GM10847 (cell line): ENCODE data around the gene NOXRED1.

Source experiments
- POLR2A ChIP-seq: IDR thresholded peaks from 2 replicates; pipeline ENCODE4 v1.6.1; 2011; ENCODE audit not compliant: insufficient read length; ENCODE audit errors: extremely low read depth

The NOXRED1 gene

GRCh38 chr14:77369285-77369684, 54.0 kb downstream of the NOXRED1 start:
- TF ChIP-seq POLR2A = no peak

- TF ChIP-seq POLR2A = no peak
Measured at GRCh38 chr14:77364146-77364545, 59.2 kb downstream of the NOXRED1 start.

GRCh38 chr14:77359626-77360025, 63.7 kb downstream of the NOXRED1 start:
- TF ChIP-seq POLR2A = no peak

DNA sequence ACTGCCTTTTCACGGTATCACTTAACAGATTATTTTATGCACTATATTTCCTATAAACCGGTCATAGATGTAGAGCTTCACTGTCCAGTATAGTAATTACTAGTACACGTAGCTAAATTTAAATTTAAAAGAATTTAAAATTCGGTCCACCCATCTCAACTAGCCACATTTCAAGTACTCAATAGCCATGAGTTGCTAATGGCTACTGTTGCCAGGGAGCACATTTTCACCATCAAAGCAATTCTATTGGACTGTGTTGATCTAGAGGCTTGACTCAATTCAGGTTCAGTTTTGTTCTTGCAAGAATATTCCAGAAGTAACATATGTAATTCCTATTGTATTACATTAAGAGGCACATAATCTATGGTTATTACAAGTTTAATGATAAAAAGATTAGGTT, 66.4 kb downstream of the NOXRED1 start:
- no peak for TF ChIP-seq POLR2A

DNA sequence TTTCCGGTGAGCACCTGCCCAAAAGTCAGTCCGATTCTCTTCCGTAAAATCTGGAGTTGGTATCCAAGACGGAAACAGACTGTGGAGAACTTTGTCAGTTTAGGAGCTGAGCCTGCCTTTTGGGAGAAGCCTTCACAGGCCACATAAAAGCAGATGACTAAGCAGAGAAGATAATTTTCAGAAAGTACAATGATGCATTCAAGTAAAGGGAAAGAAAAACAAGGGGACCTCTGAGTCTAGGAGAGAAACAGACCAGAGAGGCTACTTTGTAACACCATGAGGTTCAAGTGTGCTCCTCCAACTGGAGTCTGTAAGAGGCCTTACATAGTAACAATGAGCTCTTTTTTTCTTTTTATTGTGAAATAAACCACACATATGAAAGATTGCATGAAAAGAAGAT, 67.5 kb downstream of the NOXRED1 start:
- no peak for TF ChIP-seq POLR2A

- TF ChIP-seq POLR2A = no peak
Measured at GRCh38 chr14:77353469-77354141, 69.7 kb downstream of the NOXRED1 start.

DNA sequence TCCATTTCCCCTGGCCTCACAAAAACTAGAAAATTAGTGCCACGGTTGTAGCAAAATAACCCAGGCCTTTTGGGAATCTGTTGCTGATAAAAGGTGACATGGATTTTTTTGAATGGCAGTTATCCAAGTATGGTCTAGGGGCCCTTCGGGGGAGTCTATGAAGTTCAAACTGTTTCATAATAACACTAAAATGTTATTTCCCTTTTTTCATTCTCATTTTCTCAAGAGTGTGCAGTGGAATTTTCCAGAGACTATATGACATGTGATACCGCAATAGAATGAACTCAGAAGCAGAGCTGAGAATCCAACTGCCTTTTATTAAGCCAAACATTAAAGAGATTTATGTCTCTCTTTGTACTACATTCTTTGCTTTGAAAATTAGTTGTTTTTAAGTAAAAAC, 75.6 kb downstream of the NOXRED1 start:
- no peak for TF ChIP-seq POLR2A

GRCh38 chr14:77346495-77346894, 76.8 kb downstream of the NOXRED1 start:
- TF ChIP-seq POLR2A = no peak

DNA sequence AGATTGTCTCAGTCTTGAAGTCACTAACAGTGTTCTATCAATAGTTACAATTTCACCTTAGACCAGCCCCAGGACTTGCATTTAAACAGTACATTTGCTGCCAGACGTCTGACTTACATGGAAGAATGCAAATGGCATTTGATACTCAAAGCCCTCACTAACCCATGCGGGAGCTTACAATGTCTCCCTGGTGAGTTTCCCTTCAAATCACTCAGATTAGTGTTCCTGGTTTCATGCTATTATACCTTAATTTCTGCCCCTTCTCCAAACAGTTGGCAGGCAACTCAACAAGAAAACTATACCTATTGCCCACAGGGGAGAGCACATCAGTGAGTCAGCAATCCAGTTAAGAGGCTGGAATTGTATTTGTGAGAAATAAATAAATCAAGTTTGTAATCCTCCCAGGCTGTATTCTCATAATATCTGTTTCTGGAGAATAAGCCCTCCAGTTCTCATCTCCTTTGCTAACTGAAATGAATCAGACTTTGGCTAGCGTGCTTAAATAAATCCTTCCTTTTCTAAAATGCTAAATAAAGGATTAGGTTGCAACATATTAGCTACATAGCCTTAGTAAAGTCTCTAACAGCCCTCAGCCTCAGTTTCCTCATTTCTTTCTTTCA, 78.8 kb downstream of the NOXRED1 start:
- TF ChIP-seq POLR2A = no peak
